Measurements from ENCODE around the gene MDH2.
"Not testable (repeated sequence)": the region's sequence is repeated elsewhere in the genome, so short reads cannot be mapped to it uniquely, and the experiment has no call there.

Gene MDH2, protein sequence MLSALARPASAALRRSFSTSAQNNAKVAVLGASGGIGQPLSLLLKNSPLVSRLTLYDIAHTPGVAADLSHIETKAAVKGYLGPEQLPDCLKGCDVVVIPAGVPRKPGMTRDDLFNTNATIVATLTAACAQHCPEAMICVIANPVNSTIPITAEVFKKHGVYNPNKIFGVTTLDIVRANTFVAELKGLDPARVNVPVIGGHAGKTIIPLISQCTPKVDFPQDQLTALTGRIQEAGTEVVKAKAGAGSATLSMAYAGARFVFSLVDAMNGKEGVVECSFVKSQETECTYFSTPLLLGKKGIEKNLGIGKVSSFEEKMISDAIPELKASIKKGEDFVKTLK

DNA sequence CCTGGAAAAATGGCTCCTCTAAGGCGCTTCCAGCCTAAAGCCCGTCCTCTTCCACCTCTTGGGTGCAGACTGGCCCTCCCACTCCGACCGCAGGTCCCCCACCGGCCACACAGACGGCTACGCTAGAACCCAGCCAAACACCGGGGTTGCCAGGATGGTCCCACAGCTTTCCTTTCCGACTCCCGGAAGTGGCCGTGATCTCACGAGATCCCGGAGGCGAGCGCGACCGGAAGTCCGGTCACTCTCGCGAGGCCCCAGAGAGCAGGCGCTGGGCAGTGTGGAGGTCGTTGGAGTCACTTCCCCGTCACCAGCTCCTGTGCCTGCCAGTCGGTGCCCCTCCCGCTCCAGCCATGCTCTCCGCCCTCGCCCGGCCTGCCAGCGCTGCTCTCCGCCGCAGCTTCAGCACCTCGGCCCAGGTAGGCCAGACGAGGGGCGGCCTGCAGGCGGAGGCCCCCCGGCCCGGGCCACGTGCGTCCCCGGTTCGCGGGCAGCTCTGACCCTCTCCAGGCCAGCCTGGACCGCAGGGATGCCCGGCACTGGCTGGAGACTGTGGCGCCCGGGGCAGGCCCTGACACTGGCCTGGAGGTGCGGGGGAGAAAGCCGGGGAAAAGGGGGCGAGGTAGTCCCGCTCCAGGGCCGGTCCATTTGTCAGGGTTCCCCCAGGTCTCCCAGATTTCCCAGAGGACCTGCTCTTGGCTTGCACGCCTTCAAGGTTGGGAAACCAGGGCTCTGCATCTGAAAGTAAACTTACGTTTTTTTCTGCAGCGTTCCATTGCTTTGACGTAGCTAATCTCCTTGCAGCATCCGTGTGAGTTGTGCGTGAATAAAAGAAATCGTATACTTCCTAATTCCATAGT, at the start of gene MDH2, which contains the start of gene STYXL1:
Gene MDH2, plus strand, starts transcription at position 296 of the 857 bp plus-strand sequence. Its CDS starts 55 bp downstream, at position 351.
Gene STYXL1, minus strand, starts transcription at position 190 of the 857 bp plus-strand sequence. CDS start 17,477 bp downstream, outside the sequence.
- DNase-seq, result peak; percentile 93

DNA sequence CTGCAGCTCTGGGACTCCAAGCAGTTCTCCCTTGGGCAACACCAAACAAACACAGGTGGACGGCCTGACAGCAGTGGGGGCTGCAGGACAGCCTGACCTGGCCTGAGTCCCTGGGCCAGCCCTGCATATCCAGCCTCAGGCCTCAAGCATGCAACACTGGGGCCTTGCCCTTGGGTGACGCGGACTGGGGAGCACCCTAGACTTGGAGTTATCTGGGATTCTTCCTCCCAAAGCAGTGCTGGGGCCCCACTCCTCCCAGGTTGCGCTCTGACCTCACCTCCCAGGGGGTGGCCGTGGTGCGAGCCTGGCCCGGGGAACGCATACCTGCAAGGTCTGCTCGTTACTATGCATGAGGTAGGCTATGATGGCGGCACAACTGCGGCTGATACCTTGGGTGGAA, 47.3 kb upstream of the MDH2 start:
- DNase-seq, result no peak

DNA sequence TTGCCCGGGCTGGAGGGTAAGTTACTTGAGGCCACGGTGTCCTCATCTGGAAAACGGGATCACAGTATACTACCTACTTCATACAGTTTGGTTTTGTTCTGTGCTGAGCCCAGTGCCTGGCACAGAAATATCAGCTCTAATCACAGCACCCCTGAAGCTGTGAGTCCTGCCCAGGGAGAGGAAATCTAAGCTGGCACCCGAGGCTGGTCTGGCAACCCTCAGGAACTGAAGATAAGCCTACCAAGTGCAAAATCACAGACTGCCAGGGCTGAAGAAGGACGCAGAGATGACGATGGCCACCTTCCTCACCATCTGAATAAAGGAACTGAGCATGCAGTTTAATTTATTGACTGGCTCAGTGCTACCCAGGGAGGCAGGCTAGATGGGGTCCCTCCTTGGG, 45.8 kb upstream of the MDH2 start:
- no peak for DNase-seq

DNA sequence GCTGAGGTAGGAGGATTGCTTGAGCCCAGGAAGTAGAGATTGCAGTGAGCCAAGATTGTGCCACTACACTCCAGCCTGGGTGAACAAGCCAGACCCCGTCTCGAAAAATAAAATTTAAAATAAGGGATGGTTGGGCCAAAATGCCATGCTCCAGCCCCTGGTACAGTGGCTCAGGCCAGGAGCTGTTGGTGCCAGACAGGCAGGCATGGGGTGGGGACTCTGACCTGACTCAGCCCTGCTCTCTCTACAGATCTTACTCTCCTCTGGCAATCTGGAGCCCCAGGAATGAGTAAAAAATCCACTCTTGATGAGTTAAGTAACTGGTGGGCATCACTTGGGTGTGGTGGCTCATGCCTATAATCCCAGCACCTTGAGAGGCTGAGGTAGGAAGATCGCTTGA, 45.1 kb upstream of the MDH2 start:
- no peak for DNase-seq

DNA sequence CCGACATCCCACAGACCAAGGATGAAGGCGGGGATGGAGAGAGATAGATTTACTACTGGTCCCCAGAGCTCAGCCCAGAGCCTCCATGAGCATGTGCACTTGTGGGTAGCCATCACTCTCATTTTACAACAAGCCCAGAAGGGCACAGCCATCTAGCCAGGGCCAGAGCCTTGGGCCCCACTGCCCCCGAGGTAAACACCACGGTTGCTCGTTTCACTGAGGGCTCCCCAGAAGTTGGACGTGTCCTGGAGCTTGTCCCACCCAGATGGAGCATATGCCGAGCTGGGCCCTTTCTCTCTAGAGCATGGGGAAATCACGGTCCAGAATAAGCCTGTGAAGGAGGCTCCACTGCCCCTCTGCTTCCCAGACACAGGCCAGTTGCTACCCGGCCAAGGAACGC, 44.6 kb upstream of the MDH2 start:
- no peak for DNase-seq

DNA sequence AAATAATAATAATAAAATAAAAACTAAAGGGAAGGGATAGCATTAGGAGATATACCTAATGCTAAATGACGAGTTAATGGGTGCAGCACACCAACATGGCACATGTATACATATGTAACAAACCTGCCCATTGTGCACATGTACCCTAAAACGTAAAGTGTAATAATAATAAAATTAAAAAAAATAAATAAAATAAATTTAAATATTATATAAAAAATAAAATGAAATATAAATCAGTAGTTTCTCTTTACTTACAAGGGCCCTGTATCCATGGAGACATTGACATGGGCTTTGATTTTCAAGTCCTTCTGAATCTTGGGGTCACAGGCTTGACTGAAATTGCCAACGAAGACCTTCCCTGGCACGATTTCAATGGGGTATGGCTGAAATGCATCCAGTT, 42.9 kb upstream of the MDH2 start:
- not testable (repeated sequence) for DNase-seq

DNA sequence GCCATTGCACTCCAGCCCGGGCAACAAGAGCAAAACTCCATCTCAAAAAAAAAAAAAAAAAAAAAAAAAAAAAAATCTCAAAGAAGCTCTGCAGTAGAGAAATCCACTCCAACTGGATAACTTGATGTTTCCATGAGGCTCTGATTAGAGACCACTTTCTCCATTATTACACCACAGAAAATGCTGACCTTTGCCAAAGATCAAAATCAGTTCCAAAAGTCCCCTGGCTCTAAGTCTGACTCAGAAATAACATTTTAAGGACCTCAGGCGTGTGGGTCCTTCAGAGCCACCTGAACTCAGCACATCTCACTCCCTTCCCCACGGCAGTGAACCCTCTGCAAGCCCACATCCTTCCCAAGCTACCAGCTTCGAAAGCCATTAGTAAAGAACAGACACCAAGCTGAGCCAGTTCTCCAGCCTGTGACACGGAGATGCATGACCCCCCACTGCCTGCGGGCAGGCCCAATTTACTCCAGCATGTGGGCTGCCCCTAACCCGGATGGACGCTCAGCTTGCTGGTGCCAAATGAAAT, 39.7 kb upstream of the MDH2 start:
- no peak for DNase-seq

DNA sequence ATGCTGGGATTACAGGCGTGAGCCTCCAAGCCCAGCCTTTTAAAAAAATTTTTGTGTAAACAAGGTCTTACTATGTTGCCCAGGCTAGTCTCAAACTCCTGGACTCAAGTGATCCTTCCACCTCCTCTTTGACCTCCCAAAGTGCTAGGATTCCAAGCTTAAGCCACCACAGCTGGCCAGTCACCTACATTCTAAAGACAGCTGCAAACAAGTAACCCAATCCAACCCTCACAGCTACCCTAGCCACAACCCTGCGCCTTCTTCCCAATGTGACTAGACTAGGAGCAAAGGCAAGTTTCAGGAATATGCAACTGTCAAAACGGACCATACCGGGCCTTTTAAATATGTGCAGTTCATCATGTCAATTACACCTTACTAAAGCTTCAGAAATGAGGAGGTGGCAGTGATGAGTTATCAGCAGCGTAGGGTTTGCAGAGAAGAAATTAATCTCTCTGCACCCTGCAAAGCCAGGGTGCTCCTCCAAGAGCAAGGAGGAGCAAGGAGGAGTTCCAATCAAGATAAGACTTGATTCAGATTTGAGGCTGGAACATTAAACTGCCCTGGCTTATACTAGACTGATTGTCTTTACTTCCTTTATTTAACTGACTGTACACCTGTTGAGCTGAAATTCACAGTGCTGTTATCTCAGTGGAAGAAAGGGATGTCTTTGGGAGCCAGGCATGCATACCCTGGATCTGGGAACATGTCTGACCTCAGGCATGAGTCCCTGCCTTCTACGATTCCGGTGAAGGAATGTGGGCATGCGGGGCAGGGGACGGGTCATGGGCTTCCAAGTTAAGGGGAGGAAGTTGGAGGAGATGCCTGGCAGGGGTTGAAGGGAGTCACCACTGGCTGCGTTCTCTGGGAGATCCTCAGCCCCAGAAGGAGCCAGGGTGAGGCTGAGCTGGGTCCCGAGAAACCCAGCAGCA, 38.0 kb upstream of the MDH2 start:
- no peak for DNase-seq

DNA sequence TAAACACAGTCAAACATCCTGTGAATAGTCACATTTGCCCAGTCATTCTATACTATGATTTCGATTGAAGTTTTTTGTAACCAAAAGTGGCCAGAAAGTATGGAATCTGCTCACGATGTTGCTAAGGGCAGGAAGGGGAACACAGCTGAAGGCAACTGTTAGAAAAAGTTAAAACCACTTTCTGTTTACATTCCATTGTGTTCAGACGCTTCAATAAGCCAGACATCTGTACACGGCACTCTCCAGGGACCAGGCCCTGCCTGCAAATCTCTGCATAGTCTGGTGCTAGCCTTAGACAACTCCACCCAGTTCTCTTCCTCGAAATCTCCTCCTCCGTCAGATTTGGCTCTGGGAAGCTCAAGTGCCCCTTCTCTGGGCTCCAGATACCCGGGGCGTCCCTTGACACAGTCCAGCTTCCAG, 36.5 kb upstream of the MDH2 start:
- DNase-seq, result no peak

DNA sequence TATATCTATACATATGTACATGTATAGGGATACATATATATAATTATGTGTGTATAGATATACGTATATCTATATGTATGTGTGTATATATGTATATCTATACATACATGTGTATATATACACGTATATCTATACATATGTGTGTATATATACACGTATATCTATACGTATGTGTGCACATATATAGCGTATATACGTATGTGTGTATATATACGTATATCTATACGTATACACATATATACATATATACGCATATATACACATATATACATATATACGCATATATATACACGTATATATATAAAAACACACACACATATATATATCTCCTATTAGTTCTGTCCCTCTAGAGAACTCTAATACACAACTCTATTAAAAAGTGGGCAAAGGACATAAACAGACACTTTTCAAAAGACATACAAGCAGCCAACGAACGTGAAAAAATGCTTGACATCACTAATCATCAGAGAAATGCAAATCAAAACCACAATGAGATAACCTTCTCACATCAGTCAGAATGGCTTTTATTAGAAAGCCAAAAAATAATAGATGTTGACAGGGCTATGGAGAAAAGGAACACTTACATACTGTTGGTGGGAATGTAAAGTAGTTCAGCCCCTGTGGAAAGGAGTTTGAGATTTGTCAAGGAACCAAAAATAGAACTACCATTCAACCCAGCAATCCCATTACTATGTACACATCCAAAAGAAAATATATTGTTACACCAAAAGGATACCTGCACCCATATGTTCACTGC, 31.5 kb upstream of the MDH2 start:
- no peak for DNase-seq

DNA sequence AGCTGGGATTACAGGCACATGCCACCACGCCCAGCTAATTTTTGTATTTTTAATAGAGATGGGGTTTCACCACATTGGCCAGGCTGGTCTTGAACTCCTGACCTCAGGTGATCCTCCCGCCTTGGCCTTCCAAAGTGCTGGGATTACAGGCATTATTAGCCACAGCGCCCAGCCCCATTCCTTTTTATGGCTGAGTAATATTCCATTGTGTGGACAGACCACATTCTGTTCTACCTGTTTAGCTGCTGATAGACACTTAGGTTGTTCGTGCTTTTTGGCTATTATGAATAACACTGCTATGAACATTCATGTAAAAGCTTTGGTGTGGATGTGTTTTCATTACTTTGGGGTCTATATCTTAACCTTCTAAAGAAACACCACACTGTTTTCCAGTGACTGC, 29.4 kb upstream of the MDH2 start:
- not testable (repeated sequence) for DNase-seq

DNA sequence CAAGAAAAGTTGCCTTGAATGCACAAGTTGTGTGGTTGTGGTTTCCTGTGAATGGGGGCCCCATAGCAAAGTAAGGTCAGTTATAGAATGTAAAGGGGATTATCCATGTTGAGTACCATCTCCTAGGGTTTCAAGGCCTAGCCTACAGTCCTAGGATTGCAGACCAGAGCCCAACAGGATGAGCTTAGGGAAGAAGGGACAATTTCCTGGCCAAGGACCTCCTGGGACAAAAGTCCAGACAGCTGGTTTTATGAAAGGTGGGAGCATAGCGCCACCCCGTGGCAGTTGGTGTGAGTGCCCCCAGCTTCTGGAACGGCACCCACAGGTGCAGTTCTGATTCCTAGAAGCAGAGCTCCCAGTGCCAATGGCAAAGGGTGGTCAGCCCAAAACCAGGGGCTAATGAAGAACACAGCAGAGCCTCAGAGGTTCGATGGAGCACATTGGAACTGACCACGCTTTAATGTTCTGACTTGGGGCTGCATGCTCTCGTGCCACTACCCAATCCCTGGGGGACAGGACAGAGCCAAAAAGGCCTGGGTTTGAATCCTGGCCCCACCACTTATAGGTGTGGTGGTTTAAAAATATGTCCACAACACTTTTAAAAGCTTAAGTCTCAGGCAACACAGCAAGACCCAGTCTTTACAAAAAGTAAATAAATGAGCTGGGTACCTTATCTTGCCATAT, 27.7 kb upstream of the MDH2 start:
- DNase-seq, result no peak

DNA sequence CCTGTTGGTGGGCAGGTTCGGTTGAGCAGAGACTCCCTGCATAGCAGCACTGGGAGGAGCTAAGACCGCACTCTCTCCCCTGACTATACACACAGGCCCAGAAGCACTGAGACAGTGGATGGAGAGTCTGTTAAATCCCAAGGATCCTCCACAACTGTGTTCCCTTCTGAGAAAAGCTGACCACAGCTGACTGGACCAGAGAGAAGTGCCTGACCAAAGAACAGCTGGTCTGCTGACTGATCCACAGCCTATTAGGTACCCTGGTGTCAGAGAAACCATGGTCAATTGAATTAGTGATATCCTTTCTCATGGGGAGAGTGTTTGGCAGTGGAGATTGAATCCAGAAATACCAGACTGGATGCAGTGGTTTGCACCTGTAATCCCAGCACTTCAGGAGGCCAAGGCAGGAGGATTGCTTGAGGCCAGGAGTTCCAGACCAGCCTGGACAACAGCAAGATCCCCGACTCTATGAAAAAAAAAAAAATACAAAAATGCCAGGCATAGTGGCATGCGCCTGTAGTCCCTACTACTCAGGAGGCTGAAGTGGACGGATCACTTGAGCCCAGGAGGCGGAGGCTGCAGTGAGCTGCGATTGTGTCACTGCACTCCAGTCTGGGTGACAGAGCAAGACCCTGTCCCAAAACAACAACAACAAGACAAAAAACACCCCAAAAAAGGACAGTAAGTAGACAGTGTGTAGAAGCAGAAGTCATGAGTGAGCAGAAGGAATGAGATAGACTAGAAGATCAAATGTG, 25.7 kb upstream of the MDH2 start:
- DNase-seq, result no peak

DNA sequence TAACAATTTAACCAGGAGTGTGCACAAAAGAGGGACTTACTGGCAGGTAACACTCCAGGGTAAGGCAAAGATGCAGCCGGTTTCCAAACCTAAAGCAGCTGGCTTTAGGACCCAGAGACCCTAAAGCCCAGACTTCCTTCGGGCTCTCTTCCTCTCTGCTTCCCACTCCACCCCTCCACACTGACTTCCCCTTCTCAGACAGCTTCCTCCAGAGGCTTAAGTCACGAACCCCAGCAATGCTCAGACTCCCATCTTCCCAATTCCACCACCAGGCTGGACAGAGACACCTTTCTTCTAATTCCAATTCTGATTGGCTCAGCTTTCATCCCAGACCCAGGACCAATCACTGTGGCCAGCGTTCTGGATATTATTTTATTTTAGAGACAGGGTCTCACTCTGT, 24.9 kb upstream of the MDH2 start:
- no peak for DNase-seq

DNA sequence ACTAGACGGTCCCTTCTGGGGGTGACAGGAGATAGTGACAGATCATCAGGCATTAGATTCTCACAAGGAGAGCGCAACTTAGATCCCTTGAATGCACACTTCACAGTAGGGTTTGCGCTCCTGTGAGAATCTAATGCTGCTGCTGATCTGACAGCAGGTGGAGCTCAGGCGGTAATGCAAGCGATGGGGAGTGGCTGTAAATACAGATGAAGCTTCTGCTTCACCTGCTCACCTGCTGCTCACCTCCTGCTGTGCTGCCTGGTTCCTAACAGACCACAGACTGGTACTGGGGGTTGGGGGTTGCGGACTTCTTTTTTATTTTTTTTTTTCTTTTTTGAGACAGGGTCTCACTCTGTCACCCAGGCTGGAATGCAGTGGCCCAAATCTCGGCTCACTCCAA, 18.2 kb upstream of the MDH2 start:
- peak; percentile 9 for DNase-seq

DNA sequence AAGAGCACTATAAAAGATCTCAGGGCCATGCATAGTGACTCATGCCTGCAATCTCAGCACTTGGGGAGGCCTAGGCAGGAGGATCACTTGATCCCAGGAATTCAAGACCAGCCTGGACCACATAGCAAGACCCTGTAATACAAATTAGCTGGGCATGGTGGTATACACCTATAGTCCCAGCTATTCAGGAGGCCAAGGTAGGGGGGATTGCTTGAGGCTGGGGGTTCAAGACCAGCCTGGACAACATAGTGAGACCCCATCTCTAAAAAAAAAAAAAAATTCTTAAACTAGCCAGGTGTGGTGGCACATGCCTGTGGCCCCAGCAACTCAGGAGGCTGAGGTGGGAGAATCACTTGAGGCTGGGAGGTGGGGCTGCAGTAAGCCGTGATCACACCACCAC, 15.9 kb upstream of the MDH2 start:
- DNase-seq, result no peak

DNA sequence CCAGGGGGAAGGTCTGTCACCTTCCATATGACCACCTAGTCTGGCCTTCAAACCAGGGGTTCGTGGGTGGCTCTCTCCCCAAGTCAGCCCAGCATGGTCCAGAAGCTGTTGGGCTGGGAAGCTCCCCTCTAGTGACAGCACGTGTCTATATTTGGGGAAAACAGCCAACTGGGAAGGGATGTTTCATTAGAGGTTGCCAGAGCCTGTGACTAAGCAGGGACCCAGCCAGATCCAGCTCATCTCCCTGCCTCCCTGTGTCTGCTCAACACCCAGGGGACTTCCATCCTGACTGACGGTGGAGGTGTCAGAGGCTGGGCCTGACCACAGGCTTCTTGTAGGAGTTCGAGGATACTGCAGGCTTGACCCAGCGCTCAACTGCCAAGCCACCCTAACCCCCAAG, 10.6 kb upstream of the MDH2 start:
- DNase-seq, result no peak

DNA sequence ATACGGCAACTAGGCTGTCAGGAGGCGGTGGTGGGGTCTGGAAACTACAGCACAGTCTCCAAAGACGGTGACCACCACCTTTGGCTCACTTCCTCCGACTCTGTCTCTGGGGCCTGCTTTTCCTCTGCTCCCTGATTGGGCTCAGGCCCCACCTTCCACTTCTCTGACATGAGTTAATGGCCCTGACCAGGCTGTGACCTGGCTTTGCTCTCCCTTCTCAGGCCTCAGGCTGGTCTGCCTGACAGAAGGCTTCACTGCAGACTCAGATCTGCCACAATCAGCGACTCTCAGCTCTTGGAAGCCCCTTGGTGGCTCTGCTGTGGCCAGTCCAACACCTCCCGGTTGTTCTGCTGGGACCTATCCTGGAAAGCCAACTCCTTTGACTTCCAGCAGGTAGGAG, 7.8 kb upstream of the MDH2 start:
- DNase-seq, result no peak

DNA sequence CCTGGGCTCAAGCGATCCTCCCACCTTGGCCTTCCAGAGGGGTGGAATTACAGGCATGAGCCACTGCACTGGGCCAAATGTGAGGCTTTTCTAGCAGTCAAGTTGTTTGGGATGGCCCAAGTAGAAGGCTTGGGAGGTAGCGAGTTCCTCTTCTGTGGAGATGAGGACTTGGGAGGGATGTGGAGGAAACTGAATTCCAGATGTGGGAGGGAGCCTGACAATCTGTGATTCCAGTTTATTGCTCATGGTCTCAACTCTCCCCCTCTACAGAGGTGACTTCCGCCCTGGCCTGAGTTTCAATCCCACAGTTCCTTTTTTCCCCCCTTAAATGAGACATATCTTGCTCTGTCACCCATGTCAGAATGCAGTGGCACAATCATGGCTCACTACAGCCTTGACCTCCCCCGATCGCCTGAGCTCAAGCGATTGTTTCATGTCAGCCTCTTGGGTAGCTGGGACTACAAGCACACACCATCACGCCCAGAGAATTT, 3.5 kb upstream of the MDH2 start:
- DNase-seq, result no peak

DNA sequence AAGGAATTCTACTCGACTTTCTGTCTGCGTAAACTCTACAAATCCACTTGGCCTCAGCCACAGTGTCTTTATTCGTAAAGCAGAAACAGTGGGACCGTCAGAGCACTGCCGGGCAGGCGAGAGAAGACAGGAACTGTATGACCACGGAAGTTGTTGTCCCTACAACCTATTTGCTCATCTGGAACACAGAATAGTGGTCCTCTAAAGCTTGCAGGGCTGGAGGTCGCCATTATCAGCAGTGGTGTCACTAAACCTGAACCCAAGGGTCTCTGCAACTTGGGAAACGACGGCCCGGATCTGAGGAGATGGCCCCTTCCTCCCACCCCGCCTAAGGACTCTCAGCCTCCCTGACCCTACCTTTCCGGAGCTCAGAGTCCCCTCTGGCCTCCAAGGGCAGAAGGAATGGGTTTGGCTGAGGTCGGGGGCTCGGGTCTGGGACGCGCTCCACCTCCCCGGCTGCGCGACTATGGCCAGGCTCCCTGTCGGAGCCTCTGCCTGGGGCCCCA, 548 bp upstream of the MDH2 start:
- no peak for DNase-seq
